Measurements from ENCODE around the gene FST. TPM values are rescaled to one million over a fixed set of nuclear protein-coding genes. Genes with fewer than 3 reads are reported as not detected.

The FST gene
- 0.82 to 1.8 TPM (median 1.4 TPM) in 5 replicates for total RNA-seq (2022; extraction: Qiagen RNA extraction)

DNA sequence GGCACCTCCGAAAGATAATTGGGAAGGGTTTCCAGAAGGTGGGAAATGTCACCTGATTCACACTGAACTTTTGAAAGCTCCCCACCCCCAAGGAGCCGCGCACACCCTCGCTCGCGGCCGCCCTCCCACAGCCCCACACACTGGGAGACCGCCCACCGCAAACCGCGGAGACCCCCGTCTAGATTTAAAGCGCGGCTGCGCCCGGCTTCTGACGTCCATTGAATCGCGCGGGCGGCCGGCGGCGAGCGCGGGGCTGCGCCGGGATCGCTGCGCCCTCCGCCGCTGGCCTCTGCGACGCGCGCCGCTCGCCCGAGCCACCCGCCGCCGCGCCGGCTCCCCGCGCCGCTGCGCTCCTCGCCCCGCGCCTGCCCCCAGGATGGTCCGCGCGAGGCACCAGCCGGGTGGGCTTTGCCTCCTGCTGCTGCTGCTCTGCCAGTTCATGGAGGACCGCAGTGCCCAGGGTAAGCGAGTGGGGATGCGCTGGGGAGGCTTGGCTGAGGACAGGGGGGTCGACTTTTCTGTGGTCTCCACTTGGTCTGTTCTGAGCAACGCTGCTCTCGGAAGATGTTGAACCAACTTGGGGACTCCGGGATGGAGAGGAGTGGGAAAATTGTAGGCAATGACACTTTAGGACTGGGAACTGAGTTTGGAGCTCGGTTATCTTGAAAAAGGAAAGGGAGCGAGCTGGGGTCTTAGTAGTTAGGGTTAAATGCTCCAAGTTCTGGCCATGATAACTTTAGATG lies at the start of gene FST:
Gene FST, plus strand, starts transcription at position 214 of the 743 bp plus-strand sequence. Its CDS starts 163 bp downstream, at position 377.

Other genes with a start within 250 kb of the FST start
- gene NDUFS4, start 80.0 kb downstream of the FST start, total RNA-seq (2022; extraction: Qiagen RNA extraction) = 95.9 to 143 TPM (median 99.0 TPM) in 5 replicates

Measured in A549 treated with dexamethasone at 1 μM for 4 hours (cell line).